GM18502 (cell line): ENCODE results near the gene MSL1.

Source experiments
- ATAC-seq: cut with Tn5 transposase; IDR thresholded peaks from one replicate; pipeline ENCODE4 v1.9.1; 2021; ENCODE audit warnings: mild to moderate bottlenecking; ENCODE audit not compliant: unreplicated experiment, poor library complexity

The MSL1 gene

DNA sequence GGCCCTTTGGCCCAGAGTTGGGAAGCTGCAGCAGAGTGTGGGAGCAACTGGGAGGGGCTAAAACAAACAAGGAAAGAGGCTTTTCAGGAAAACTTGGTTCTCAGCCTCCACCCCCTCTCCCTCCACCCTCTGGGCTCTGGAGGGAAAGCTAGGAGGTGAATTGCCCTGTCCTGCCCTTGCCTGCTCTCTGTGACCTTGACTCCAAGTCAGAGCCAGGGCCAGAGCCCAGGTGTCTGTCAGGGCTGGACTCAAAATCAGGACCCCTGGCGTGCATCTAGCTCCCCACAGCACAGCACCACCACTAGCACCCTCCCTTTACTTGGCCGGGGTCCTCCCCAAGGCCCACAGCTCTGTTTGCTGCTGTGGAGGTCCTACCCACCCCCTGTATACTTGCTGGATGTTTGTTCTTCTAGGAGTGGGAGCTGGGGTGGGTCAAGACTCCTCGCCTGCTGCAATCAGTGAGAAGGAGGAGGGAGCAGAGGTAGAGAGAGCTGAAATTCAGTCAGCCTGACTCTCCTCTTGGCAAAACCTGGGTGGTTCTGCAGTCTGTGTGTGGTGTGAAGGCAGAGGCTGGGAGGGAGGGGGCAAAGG is 18.6 kb upstream of the MSL1 start:
- ATAC-seq = no peak

DNA sequence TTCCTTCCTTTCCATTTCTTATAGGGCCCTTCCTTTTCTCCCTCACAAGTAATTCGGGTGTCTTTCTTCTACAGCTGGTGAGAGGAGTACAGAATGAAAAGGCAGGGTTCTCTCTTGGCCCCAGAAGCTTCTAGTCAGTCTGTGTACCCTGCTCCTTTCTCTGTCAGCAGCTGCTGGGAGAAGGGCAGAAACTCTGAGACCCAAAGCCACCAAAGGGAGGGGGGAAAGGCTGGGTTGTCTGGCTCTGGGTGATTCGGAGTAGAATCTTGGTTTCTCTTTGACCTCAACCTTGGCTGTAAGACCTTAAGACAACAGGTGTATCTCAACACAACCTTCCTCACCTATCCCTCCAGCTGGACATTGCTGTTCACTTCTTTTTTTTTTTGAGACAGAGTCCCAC is 18.1 kb upstream of the MSL1 start:
- no peak for ATAC-seq

DNA sequence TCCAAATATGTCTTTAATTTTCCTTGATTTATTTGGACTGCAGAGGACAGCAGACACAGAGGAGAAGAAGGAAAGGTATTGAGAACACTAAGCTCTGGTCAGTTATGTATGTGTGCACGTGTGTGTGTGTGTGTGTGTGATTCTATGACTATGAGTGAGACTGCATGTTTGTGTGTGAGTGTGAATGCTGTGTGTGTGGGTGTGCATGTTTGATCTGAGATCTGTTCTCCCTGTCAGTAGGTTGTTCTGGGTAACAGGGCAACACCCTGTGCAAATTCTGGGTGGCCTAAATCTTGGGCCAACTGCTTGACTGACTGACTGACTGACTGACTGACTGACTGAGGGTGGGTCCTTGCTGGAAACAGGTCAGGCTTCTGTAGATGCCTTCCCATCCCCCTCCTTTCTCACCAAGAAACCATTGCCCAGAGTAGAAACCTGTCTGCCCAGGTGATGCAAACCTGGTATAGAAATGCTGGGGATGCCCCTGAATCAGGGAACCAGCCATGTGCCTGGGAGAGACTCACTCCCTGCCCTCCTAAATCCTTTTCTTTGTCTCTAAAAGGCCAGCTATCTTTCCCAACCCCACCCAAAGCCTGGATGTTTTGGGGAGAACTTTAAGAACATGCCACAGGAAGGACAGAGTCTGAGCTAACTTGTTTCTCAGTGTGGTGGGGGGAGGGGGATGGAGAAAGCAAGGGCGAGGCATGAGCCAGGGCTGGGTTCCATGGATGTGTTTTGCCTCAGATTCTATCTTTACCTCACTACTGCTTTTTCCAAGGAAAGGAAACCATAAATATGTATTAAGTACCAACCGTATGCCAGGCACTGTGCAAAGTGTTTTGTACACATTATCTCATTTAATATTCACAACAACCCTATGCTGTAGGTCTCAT is 16.9 kb upstream of the MSL1 start:
- ATAC-seq = no peak

DNA sequence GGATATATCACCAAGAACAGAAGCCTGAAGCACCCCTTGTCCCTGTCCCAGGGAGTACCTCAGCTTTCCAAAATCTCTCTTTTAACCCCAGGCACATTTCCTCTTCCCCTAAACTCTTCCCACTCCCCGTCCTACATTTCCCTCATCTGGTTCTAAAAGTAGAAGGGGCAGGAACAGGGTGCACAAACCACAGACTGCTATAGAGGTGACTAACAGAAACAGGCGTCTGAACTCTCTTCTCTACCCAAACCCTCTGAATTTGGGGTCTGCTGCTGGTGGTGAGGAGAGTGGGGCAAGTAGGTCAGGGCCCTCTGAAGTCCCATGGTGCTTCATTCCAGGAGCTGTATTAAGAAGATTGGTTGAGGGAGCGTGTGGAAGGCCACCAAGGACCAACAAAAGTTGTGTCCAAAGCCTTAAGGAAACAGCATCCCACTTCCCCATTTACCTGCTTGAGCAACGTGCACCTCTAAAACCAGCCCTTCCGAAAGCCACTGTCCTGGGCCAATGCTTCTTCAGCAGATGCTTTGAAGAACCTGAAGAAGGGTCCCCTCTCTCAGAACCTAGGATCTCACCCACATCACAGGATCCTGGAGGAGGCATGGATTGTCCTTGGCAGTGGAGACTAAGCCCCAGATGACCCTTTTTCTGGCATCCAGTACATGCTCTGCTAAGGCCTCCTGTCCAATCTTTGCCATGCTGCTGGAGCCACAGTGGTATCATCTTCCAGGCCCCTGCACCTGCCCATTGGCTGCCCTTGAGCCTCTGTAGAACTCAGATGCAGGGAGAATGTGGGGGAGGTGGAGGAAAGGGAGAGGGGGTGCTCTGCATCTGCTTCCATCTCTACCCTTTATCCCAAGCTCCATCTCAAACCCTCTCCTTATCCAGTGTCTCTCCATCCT is 15.7 kb upstream of the MSL1 start:
- no peak for ATAC-seq

DNA sequence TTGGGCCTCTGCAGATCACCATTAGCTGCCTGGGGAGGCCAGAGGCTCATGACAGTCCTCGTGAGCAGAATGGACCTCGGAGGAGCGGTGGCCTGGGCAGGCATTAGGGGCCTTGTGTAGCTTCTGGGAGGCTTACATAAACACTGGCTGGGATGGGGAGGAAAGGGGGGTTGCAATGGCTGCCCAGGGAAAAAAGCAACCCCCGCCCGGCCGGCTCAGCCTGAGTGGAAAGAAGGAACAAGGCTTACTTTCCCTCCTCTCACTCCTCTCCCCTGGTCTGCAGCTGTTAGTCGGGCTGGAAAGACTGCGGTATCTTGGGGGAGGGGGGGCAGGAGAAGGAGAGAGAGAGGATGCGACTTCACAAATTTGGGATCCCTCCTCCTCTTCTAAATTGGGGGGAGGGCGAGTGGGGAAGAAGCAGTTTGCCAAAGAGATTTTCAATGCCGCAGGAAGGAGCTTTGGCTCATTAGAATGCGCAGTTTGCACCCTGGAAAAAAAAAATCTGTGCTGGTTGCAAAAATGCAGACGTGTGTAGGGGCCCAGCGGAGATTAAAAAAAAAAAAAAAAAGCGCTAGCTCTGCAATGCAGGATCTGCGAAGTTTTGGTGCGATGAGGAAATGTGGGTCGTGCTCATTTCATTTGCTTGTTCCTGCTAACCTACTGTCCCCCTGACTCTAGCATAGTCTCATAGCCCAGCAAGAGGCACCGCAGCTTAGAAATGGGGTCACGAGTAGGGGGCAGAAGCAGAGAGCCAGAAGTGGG is 14.8 kb upstream of the MSL1 start:
- ATAC-seq = no peak

DNA sequence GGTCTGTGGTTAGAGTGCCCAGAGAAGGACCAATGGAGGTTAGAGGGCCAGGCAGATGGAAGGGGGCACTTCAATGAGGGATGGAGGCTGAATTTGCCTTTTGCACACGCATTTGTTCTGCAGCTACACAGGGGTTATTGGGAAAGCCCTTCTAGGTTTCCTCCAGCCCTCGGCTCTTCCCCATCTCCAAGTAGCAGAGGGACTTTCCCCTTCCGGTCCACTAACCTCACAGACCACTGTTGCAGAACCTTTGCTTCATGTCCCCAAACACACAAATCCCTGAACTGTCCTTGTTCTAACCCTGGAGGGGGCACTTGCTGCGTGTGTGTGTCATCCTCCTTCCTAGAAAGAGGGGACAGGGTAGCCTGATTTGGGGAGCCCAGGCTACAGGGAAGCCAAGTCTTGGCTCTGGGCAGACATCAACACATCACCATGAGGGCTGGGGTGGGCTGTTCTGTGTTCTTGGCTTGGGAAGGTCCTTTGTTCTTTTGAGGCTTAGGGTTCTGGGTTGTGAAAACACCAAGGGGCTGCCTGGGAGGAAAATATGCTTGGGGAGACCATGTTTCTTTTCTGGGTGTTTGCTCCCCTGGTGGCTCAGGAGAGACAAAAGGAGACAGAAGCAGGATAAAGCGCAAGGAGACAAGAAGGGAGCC is 14.1 kb upstream of the MSL1 start:
- ATAC-seq = no peak

DNA sequence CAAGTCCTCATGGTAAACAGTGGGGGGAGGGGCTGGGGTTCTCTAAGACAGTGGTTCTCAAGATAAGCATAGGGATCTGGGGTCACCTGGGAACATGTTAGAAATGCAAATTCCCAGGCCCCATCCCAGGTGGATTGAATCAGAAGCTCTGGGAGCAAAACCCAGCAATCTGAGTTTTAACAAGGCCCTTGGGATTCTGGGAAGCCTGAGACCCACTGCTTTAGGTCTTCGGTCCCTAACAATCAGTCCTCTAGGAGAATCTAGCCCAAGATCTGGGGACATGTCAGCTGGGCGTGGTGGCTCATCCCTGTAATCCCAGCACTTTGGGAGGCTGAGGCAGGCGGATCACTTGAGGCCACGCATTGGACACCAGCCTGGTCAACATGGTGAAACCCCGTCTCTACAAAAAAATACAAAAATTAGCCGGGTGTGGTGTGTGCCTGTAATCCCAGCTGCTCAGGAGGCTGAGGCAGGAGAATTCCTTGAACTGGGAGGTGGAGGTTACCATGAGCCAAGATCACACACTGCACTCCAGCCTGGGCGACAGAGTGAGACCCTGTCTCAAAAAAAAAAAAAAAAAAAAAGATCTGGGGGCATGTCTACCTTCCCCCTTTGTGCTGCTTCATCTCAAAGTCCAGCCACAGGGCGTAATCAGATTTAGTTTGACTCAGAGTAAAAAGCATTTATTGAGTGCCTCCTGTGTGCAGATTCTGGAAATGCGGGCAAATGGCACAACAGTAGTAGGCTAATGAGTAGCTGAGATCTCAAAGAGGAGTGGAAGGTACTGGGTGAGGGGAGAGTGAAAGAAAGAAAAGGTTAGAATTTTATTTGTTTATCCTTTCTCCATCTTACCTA is 12.6 kb upstream of the MSL1 start:
- no peak for ATAC-seq

DNA sequence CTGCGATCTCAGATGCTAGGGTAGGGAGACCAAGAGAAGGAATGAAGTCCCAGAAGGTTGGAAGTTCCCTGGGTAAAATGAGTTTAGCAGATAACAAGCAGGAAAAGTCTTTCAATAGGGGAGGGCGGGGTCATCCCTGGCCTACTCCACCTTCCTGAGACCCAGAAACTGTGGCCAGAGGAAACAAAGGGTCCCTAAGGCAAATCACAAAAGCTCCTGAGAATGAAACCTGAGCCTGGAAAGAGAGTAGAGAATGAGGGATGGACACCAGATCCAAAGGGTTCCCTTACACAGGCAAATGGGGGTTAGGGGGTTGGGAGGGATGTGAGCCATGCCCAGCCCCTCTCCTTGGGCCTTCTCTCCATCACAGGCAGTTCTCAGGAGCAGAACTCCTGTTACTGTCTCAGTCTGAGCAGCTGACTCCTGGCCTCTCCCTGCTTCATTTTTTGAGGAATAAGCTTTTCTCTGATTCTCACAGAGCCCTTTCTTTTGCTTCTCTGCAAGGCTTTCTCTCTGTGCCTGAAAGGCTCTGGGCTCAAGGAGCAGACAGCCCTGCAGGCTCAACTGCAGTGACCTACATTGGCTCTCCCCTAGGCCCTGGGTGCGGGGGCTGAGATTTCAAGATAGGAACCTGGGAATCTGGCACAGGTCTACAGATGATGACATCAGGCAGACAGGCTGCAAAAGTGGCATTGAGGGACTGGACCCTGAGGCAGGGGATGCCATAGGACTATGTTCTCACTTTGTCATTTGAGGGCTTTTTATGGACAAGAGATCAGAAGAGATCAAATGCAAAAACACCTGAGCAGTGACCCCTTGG is 11.5 kb upstream of the MSL1 start:
- no peak for ATAC-seq

DNA sequence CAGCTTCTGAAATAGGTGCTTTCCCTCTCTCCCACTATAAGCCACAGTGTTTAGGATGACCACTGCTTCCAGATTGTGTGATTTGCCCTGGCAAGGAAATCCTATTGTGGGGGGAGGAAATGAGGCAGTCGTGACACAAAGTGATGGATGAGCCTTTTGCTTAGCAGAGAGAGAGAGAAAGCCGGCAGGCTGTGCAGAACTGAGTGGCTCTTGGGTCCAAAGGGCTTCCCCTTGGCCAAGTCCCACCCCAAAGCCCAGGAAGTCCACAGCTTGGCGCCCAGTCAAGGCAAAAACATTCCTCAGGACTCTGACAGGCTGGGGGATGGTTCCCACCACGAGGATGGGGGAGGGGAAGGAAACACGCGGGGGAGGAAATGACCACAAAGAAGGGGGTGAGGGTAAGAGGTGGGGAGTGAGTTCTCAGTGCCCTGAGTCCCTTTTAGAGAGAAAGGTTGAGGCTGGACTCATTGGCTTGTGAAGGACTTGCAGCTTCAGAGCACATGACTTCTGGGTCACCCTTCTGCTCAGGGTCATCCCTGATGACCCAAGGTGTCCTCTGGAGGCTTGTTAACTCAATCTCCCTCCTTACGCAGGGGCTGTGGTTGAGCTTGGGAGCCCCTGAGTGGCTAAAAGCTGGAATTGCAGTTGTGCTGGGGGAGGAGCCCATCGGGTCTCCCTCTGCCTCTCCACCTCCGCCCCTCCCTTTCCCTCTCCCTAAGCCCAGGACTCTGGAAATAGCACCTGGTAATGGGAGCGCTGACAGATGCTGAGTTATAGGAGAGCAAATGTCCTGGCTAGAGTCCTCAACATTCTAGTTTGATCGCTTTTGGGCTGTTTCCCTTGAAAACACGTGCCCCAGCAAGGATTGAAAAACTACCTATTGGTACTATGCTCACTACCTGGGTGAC is 10.3 kb upstream of the MSL1 start:
- no peak for ATAC-seq

DNA sequence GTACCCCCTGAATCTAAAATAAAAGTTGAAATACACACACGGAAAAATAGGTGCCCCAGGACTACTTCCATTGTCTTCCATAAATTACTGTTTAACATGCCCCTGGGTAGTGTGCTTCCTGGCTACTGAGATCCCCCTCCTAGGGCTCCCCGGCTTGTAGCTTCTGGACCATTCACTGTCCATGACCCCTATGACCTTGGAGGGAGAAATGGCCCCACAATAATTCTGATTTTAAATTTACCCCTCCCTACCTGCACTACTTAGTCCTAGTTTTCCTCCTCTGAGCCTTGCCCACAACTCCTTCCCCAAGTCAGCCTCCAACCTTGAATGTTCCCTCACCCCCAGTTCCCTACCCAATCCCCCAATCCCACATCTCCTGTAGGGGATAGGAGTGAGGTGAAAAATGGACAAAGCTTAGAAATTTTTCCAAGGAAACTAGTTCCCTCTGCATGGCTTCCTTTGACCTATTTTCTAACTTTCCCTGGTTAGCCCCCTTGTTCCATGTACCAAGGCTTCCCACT is 9.5 kb upstream of the MSL1 start:
- no peak for ATAC-seq

DNA sequence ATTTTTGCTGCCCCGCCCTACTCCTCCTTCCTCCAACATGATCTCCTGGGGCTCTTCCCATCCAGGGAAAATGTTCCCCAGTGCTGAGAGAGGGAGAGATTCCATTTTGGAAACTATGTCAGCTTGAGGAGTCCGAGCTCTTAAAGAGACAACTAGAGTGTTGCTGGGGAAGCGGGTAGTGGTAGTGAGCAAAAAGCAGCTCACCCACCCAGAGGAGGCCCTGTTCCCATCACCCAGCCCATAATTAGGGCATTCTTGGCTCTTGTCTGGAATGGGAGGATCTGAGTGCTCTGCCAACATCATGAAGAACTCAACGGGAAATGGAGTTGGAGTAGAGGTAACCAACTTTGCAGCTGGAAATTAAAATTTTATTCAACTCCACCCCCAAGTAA is 9.1 kb upstream of the MSL1 start:
- ATAC-seq = no peak

DNA sequence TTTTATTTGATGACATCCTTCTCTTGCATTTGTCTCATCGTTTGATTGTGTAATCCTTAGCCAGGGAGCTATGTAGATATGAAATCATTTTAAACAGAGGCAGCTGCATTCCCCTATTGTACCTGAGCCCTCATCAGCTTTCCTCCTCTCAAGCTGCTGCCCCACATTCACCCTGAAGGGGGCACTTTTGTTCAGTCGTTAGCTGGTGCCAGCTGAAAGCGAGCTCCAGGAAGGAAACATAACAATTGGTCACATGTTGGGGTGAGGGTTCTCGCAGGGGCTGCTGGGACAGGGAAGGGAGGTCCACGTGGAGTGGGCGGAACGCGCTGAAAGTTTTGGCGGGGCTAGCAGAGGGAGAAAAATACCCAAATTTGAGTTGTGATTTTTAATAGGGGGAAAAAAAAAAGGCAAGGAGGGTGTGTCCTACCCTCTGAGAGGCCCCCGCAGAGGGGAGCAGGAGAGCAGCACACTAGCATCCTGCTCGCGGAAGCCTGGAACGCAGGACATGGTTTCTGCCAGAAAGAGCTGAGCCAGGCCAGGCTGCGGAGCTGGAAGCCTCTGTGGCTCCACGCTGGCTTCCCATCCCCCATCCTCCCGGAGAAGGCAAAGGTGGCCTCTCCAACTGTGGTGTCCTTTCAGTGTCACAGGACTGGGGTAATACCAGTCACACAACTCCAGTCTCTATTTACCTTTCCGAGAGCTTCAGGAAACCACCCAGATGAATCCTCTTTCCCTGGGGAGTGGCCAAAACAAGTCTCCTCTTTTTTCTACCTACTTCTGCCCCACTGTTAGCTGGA is 8.5 kb upstream of the MSL1 start:
- peak; percentile 86 for ATAC-seq

DNA sequence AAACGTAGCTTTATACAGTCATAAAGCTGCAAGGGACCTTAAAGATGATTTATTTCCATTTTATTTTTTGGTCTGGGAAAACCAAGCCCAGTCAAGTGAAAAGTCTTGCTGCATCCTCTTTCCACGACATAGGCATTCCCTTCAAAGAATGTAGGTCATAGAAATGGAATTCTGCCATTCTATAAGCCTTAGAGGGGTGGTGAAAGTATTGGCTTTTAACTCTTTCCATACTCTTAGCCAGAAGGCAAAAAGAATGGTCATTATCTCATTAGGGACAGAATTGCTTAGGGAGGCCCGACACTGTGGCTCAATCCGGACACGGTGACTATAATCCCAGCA is 7.9 kb upstream of the MSL1 start:
- no peak for ATAC-seq

DNA sequence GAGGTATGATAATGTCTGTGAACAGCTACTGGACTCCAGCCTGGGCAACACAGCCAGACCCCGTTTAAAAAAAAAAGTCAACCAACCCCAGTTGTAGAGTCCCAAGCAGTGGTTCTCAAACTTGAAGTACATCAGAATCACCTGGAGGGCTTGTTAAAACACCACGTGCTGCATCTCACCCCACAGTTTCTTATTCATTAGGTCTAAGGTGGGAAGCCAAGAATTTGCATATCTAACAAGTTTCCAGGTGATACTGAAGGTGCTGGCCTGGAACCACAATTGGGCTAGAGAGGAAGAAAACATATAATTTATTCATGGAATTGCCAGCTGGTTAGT is 6.7 kb upstream of the MSL1 start:
- no peak for ATAC-seq

DNA sequence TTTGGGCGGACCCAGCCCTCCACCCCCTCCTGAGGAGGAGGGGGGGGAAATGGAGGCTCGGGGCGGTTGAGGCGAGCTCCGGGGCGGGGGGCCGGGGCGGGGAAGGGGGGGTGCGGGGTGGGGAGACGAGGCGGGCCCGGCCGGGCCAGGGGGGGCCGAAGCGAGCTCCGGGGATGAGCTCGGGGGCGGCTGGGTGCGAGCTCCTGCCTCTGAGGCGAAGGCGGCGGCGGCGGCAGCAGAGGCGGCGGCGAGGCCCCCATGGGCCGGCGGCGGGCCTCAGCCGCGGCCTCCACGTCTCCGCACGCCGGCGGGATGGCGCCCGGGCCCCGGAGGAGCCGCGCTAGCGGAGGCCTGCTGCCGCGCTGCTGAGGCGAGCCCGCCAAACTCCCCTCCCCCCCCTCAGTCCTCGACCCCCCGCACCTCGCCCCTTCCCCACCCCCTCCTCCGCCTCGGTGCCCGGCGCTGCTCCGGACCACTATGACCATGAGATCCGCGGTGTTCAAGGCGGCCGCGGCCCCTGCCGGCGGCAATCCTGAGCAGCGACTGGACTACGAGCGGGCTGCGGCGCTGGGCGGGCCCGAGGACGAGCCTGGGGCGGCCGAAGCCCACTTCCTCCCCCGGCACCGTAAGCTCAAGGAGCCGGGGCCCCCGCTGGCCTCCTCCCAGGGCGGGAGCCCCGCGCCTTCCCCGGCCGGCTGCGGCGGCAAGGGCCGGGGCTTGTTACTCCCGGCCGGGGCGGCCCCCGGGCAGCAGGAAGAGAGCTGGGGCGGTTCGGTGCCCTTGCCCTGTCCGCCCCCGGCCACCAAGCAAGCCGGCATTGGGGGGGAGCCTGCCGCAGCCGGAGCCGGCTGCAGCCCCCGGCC is 596 bp downstream of the MSL1 start:
- ATAC-seq = peak; percentile 40
